Erythroblast (primary cell): ENCODE results near the gene UBD.

ENCODE experiments used
- GATA1 ChIP-seq: IDR thresholded peaks from 2 replicates; pipeline ENCODE4 v1.6.1; 2011; ENCODE audit warnings: low read depth, mild to moderate bottlenecking, control low read depth, low read length, moderate library complexity
- POLR2A ChIP-seq: IDR thresholded peaks from 2 replicates; pipeline ENCODE4 v1.6.1; 2011; ENCODE audit warnings: mild to moderate bottlenecking, low read length

DNA sequence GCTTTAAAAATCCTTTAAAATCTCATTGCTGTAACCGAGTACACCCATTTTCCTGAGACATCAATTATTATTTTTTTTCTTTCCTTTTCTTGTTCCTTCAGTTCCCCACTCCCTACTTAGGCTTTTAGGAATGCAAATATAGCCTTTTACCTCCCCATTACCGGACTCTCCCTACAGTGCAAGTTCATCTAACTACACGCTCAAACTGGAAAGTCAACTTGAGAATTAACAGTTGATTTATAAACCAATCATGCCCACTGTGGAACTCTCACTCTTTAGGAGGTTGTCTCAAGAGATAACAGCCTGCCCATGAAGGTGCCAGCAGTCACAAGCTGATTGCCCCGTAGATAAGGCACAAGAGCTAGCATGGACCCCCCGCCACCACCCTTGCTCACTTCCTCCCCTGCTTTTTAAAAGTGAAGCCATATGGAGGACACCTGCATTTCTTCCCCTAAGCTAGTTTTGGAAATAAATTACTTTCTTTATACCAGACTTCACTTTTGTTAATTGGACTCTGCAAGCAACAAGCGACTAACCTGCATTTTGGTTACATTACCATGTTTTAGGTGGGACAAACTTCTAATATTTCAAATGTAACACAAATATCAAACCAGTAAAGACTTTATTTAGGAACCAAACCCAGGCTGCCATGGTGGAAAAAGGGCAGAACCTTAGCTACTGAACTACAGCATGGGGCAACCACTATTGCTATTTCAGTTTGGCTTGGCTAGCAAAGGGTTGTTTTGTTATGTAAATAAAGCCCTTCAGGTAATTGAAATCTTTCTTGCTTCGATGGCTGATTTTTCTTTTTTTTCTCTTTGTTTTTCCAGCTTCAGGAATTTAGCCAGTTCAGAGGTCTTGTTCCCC lies 34.9 kb downstream of the UBD start:
- TF ChIP-seq POLR2A, result no peak
- no peak for TF ChIP-seq GATA1
